Adipose tissue (tissue), 3 donors: ENCODE measurements around the gene BTBD6. TPM values are rescaled to one million over a fixed set of nuclear protein-coding genes. Genes with fewer than 3 reads are reported as not detected.
"Not testable (repeated sequence)": the region's sequence is repeated elsewhere in the genome, so short reads cannot be mapped to it uniquely, and the experiment has no call there.

Experiments used
- H3K27ac ChIP-seq: one replicate; pipeline ENCODE4 v1.5.1; 2013; ENCODE audit warnings: low read depth, low read length
- WGBS, 3 donors: extraction: QIAGEN DNeasy Blood & Tissue Kit; methylation state at CpG; one replicate each; pipeline ENCODE4 v1.1.7; 2013; 5-methylcytosine and 5-hydroxymethylcytosine counted together
- polyA plus RNA-seq, 3 donors: library from polyadenylated mRNA; stranded (reverse); fragments of 200-250 nt; gene quantifications; one replicate each; pipeline ENCODE4 v1.2.3, GENCODE V29; 2013
- donor health status: healthy with polysubstance abuse.
- donor health status: Bipolar disorder and iron deficiency.
- donor health status: healthy.

Gene BTBD6
- polyA plus RNA-seq, 3 donors: 13.5 to 116 (median 65.1) TPM

- no peak overlapping the region for H3K27ac ChIP-seq
- 29 to 66% (median 65%) methylated on average over 23 of the region's 23 CpGs for WGBS, 3 donors
Observed at GRCh38 chr14:105281371-105282097, 33.2 kb downstream of the BTBD6 start.

- 27 to 79% (median 70%) methylated on average over 16 of the region's 16 CpGs for WGBS, 3 donors
- no peak overlapping the region for H3K27ac ChIP-seq
Observed at GRCh38 chr14:105282098-105282725, 33.9 kb downstream of the BTBD6 start.

- WGBS, 3 donors: 70 to 88% (median 78%) methylated on average over 10 of the region's 10 CpGs
Observed at GRCh38 chr14:105283028-105283427, 34.7 kb downstream of the BTBD6 start.

GRCh38 chr14:105283899-105284298 lies 35.6 kb downstream of the BTBD6 start:
- 38 to 64% (median 48%) methylated on average over 15 of the region's 15 CpGs for WGBS, 3 donors
- H3K27ac ChIP-seq: no peak overlapping the region

More at GRCh38 chr14:105283028-105283427, 34.7 kb downstream of the BTBD6 start:
- no peak overlapping the region for H3K27ac ChIP-seq

GRCh38 chr14:105285174-105285573 lies 36.8 kb downstream of the BTBD6 start:
- H3K27ac ChIP-seq: no peak overlapping the region
- 43 to 76% (median 75%) methylated on average over 8 of the region's 8 CpGs for WGBS, 3 donors

- no peak overlapping the region for H3K27ac ChIP-seq
- WGBS, 3 donors: 91 to 98% (median 94%) methylated on average over 9 of the region's 9 CpGs
Observed at GRCh38 chr14:105286759-105287144, 38.4 kb downstream of the BTBD6 start.

- H3K27ac ChIP-seq: no peak overlapping the region
- 78 to 84% (median 81%) methylated on average over 24 of the region's 24 CpGs for WGBS, 3 donors
Observed at GRCh38 chr14:105287249-105288102, 39.1 kb downstream of the BTBD6 start.

- 81 to 91% (median 90%) methylated on average over 6 of the region's 6 CpGs for WGBS, 3 donors
- H3K27ac ChIP-seq: not testable (repeated sequence)
Observed at GRCh38 chr14:105288936-105289335, 40.6 kb downstream of the BTBD6 start.

- WGBS, 3 donors: 53 to 70% (median 59%) methylated on average over 13 of the region's 13 CpGs
- no peak overlapping the region for H3K27ac ChIP-seq
Observed at GRCh38 chr14:105290621-105291346, 42.5 kb downstream of the BTBD6 start.

GRCh38 chr14:105292826-105293711 lies 44.7 kb downstream of the BTBD6 start:
- H3K27ac ChIP-seq: no peak overlapping the region
- WGBS, 3 donors: 47 to 72% (median 49%) methylated on average over 25 to 26 of the region's 26 CpGs

GRCh38 chr14:105294142-105294597 lies 45.8 kb downstream of the BTBD6 start:
- WGBS, 3 donors: 33 to 49% (median 46%) methylated on average over 12 to 15 of the region's 15 CpGs
- no peak overlapping the region for H3K27ac ChIP-seq

GRCh38 chr14:105297311-105297710 lies 49.0 kb downstream of the BTBD6 start:
- 93 to 96% (median 96%) methylated on average over 11 of the region's 11 CpGs for WGBS, 3 donors
- not testable (repeated sequence) for H3K27ac ChIP-seq

- 3 to 7% (median 6%) methylated on average over 54 of the region's 54 CpGs for WGBS, 3 donors
- H3K27ac ChIP-seq: peak overlapping the region; percentile 61
Observed at GRCh38 chr14:105299654-105300541, 51.6 kb downstream of the BTBD6 start.
